A549 (cell line): ENCODE results near the gene PKN3. TPM values are rescaled to one million over a fixed set of nuclear protein-coding genes. Genes with fewer than 3 reads are reported as not detected.

Experiments used
- ATAC-seq, 2 experiments: fragments of 200-7000 bp in 1 of 2; fragments of >200 bp in 1 of 2; cut with Nextera tagmentation in 1 of 2; cut with Tn5 transposase in 1 of 2; 3 replicates each; pipeline versions ENCODE4 v1.8.0 to v1.9.1; 2018 to 2020; ENCODE audit warnings: mild to moderate bottlenecking in 1 of 2, moderate library complexity in 1 of 2
- CTCF ChIA-PET: fragments of 300-600 bp; sonication (Branson Sonifier 250); formaldehyde crosslinking; extraction: SDS; loops from one replicate; lab custom pipeline; 2021; ENCODE audit warnings: antibody characterized with exemption, inconsistent platforms; lab: Yijun Ruan, JAX
- POLR2A ChIA-PET: fragments of 350-600 bp; formaldehyde crosslinking; extraction: SDS; loops from one replicate; lab custom pipeline; 2021; ENCODE audit warnings: antibody characterized with exemption, inconsistent platforms; lab: Yijun Ruan, JAX
- DNase-seq, 2 experiments: peaks; one replicate each; pipeline versions ENCODE4 v3.0.0 to v3.0.0-alpha.2; 2011 to 2016; ENCODE audit warnings: low read depth in 1 of 2, low spot score in 1 of 2
- FAIRE-seq: peaks from 2 replicates; lab custom pipeline; 2011; peaks lifted over from hg19 to GRCh38; lab: Jason Lieb, UNC
- H3K27ac ChIP-seq, 2 experiments: fragments of >200 bp; sonication (Bioruptor Twin); formaldehyde crosslinking; 3 replicates each; pipeline ENCODE4 v1.5.1; 2016 to 2017
- H3K4me1 ChIP-seq: fragments of >200 bp; sonication (Bioruptor Twin); formaldehyde crosslinking; 3 replicates; pipeline ENCODE4 v1.6.1; 2016
- H3K4me2 ChIP-seq: fragments of >200 bp; sonication (Bioruptor Twin); formaldehyde crosslinking; 3 replicates; pipeline ENCODE4 v1.6.1; 2016
- H3K4me3 ChIP-seq: fragments of >200 bp; sonication (Bioruptor Twin); formaldehyde crosslinking; 3 replicates; pipeline ENCODE4 v1.5.1; 2016
- H3K9me3 ChIP-seq: fragments of >200 bp; sonication (Bioruptor Twin); formaldehyde crosslinking; 3 replicates; pipeline ENCODE4 v1.6.1; 2016
- BHLHE40 ChIP-seq: IDR thresholded peaks from 2 replicates; pipeline ENCODE4 v1.6.1; 2012; ENCODE audit warnings: low read depth, low read length, inconsistent platforms
- CBX2 ChIP-seq: fragments of 200-600 bp; sonication (generic); IDR thresholded peaks from 2 replicates; pipeline ENCODE4 v1.6.1; 2016; ENCODE audit warnings: low read depth, mild to moderate bottlenecking, borderline replicate concordance
- CBX8 ChIP-seq: fragments of 200-600 bp; sonication (generic); IDR thresholded peaks from 2 replicates; pipeline ENCODE4 v1.6.1; 2016
- CHD2 ChIP-seq: fragments of 150-350 bp; IDR thresholded peaks from 2 replicates; pipeline ENCODE4 v1.6.1; 2014; ENCODE audit warnings: low read length; ENCODE audit not compliant: partially characterized antibody
- ESRRA ChIP-seq: fragments of 150-350 bp; IDR thresholded peaks from 2 replicates; pipeline ENCODE4 v1.6.1; 2014; ENCODE audit warnings: mild to moderate bottlenecking, low read length, borderline replicate concordance
- FOSL2 ChIP-seq, 2 experiments: fragments of 450-650 bp in 1 of 2; fragments of >200 bp in 1 of 2; sonication (Bioruptor Twin) in 1 of 2; formaldehyde crosslinking; IDR thresholded peaks; 2 replicates each; pipeline versions ENCODE4 v1.5.0 to v1.6.1; 2016 to 2020; ENCODE audit warnings: mild to moderate bottlenecking in 1 of 2, moderate library complexity in 1 of 2
- HDAC2 ChIP-seq: fragments of 200-600 bp; sonication (generic); IDR thresholded peaks from 2 replicates; pipeline ENCODE4 v1.6.1; 2016
- HES2 ChIP-seq: fragments of >200 bp; sonication (Bioruptor Twin); formaldehyde crosslinking; IDR thresholded peaks from 2 replicates; pipeline ENCODE4 v1.6.1; 2016
- HOXB5 ChIP-seq: fragments of 250-450 bp; sonication (Bioruptor Pico); IDR thresholded peaks from 2 replicates; pipeline ENCODE4 v1.5.0; 2020; ENCODE audit warnings: mild to moderate bottlenecking, moderate library complexity
- JUN ChIP-seq, 2 experiments: fragments of >200 bp; sonication (Bioruptor Twin); formaldehyde crosslinking; IDR thresholded peaks; 2 replicates in 1 of 2; 3 replicates in 1 of 2; pipeline ENCODE4 v1.6.1; 2016 to 2017
- KDM1A ChIP-seq: fragments of 200-600 bp; sonication (generic); IDR thresholded peaks from 2 replicates; pipeline ENCODE4 v1.6.1; 2016; ENCODE audit warnings: low read depth, mild to moderate bottlenecking
- MAFK ChIP-seq: fragments of 450-650 bp; IDR thresholded peaks from 2 replicates; pipeline ENCODE4 v1.6.1; 2014; ENCODE audit not compliant: partially characterized antibody
- MYC ChIP-seq: IDR thresholded peaks from 2 replicates; pipeline ENCODE4 v1.6.1; 2012; ENCODE audit warnings: mild to moderate bottlenecking, inconsistent platforms, low read length, improper control_type of control experiment, borderline replicate concordance
- NFE2L2 ChIP-seq: fragments of 150-350 bp; conservative IDR thresholded peaks from 2 replicates; pipeline ENCODE4 v1.6.1; 2014; ENCODE audit warnings: low read length
- PBX3 ChIP-seq: IDR thresholded peaks from 2 replicates; pipeline ENCODE4 v1.6.1; 2012
- RAD21 ChIP-seq, 2 experiments: fragments of >200 bp in 1 of 2; sonication (Bioruptor Twin) in 1 of 2; formaldehyde crosslinking in 1 of 2; IDR thresholded peaks in 1 of 2; conservative IDR thresholded peaks in 1 of 2; 2 replicates in 1 of 2; 3 replicates in 1 of 2; pipeline ENCODE4 v1.6.1; 2012 to 2018; ENCODE audit warnings: inconsistent platforms in 1 of 2
- RARB ChIP-seq: fragments of 250-450 bp; sonication (Bioruptor Pico); IDR thresholded peaks from 2 replicates; pipeline ENCODE4 v1.8.0; 2021; ENCODE audit warnings: mild to moderate bottlenecking, moderate library complexity
- RFX5 ChIP-seq: fragments of 450-650 bp; IDR thresholded peaks from 2 replicates; pipeline ENCODE4 v1.7.1; 2014; ENCODE audit warnings: antibody characterized with exemption, mild to moderate bottlenecking, moderate library complexity
- RNF2 ChIP-seq: fragments of 200-600 bp; sonication (generic); IDR thresholded peaks from 2 replicates; pipeline ENCODE4 v1.6.1; 2016; ENCODE audit warnings: low read depth, mild to moderate bottlenecking, antibody characterized with exemption, moderate library complexity, borderline replicate concordance
- TP53 ChIP-seq: fragments of 250-450 bp; sonication (Bioruptor Pico); IDR thresholded peaks from 2 replicates; pipeline ENCODE4 v1.5.0; 2021; ENCODE audit warnings: mild to moderate bottlenecking, moderate library complexity
- ZSCAN20 ChIP-seq: fragments of 250-450 bp; sonication (Bioruptor Pico); IDR thresholded peaks from 2 replicates; pipeline ENCODE4 v1.8.0; 2022; ENCODE audit warnings: mild to moderate bottlenecking, moderate library complexity
- WGBS: methylation state at CpG from one replicate; pipeline ENCODE4 v1.1.6; 2017; ENCODE audit errors: missing lambda C conversion rate; 5-methylcytosine and 5-hydroxymethylcytosine counted together
- polyA plus RNA-seq, 4 experiments: library from polyadenylated mRNA; depleted of rRNA in 3 of 4; stranded (reverse); fragments of >200 nt; fragmentation: RNase III in 1 of 4; extraction: RNeasy Plus Mini Kit Qiagen cat#74134 plus additional on column Dnase treatment in 1 of 4; gene quantifications; 2 replicates in 3 of 4; 3 replicates in 1 of 4; pipeline ENCODE4 v1.2.3, GENCODE V29; 2011 to 2017
- TF ChIP-seq, protein P1 (sequence below): fragments of >200 bp; sonication (Bioruptor Twin); formaldehyde crosslinking; IDR thresholded peaks from 3 replicates; pipeline ENCODE4 v1.6.1; 2016

Gene PKN3
- polyA plus RNA-seq, 2 of the 4 experiments (the other 2 are of a cell fraction) = 9.0 to 14.1 TPM

DNA sequence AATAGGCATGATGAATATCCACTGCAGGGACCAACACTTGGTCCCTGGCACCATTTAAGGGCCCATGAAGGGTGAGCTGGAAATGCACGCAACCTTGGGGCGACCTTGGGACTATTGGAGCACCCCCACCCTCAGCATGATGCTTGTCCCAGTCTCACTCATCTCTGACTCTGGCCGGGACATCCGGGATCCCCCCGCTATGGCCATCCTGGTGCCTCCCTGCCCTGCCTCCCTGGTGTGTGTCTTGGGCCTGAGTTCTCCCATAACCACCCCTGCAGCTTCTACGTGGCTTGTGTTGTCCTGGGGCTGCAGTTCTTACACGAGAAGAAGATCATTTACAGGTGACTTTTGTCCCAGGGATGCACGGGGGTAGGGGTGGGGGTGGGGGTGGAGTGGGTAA lies 15.7 kb downstream of the PKN3 start:
- WGBS = 93% methylated on average over 7 of the region's 8 CpGs
- Histone ChIP-seq H3K27ac (no peak overlapping the region), H3K4me3 (no peak overlapping the region), H3K9me3 (no peaks in the 10 kb centered on the region), H3K4me1 (peaks cover 7% of the 10 kb centered on the region), H3K4me2 (no peak overlapping the region)
- DNase-seq = no peak
- no peak for TF ChIP-seq RNF2
- no peak for FAIRE-seq
- ChIA-PET POLR2A (interaction anchor here (0.7 kb wide), 1 partner anchor 161 kb away, joined by 3 read pairs; no protein-coding TSS in a partner anchor), CTCF (interaction anchor here (1.2 to 2.1 kb wide), 2 partner anchors 16 to 18 kb away, joined by 3 to 9 read pairs; partner anchors contain the start of gene PKN3)
- no peak for ATAC-seq

- ATAC-seq = no peak
- CTCF ChIA-PET = interaction anchor here (0.9 to 1.6 kb wide), 3 partner anchors 12 to 100 kb away, joined by 3 to 4 read pairs (median 4); partner anchors contain the start of gene ENDOG
- WGBS = 88% methylated on average over 5 of the region's 5 CpGs
Observed at GRCh38 chr9:128718475-128718874, 16.2 kb downstream of the PKN3 start.

DNA sequence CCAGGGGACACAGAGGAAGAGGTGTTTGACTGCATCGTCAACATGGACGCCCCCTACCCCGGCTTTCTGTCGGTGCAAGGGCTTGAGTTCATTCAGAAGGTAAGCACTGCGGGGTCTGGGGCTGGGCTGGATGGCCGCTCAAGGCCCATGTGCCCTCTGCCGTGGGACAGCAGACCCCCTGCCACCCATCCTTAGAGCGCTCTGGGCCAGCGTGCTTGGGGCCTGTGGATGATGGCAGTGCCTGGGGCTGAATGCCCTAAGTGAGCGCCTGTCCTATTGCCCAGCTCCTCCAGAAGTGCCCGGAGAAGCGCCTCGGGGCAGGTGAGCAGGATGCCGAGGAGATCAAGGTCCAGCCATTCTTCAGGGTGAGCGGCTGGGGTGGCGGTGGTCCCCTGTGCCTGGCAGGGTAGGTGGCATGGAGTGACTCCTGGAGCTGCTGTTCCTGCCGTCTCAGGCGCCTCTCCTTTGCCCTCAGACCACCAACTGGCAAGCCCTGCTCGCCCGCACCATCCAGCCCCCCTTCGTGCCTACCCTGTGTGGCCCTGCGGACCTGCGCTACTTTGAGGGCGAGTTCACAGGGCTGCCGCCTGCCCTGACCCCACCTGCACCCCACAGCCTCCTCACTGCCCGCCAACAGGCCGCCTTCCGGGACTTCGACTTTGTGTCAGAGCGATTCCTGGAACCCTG lies 17.8 kb downstream of the PKN3 start:
- no peak for FAIRE-seq
- Histone ChIP-seq H3K27ac (no peak overlapping the region), H3K4me2 (no peak overlapping the region), H3K4me3 (no peak overlapping the region), H3K4me1 (peaks cover 12% of the 10 kb centered on the region), H3K9me3 (no peaks in the 10 kb centered on the region)
- WGBS = 95% methylated on average over 28 of the region's 30 CpGs
- CTCF ChIA-PET = interaction anchor here (1.1 to 2.4 kb wide), 3 partner anchors 10 to 98 kb away, joined by 4 to 6 read pairs (median 4); partner anchors contain the start of genes ENDOG and PKN3
- ATAC-seq = no peak
- POLR2A ChIA-PET = no interaction called here
- no peak for DNase-seq
- TF ChIP-seq RAD21 (conservative IDR thresholded peaks at IDR 0.05 in 1 of 2, IDR thresholded peaks at IDR 0.05 in 1 of 2) (no peak), KDM1A (no peak), JUN (IDR thresholded peaks at IDR 0.05) (no peak), MYC (no peak), ESRRA (no peak), HDAC2 (no peak), FOSL2 (IDR thresholded peaks at IDR 0.05) (no peak), FOSL2 (CRISPR knock-in tag; IDR thresholded peaks at IDR 0.05) (no peak), TP53 (no peak), CHD2 (no peak), BHLHE40 (no peak), NFE2L2 (no peak), RFX5 (no peak), MAFK (no peak)

More at GRCh38 chr9:128718475-128718874, 16.2 kb downstream of the PKN3 start:
- Histone ChIP-seq H3K4me2 (no peak overlapping the region), H3K4me3 (no peak overlapping the region), H3K4me1 (peaks cover 11% of the 10 kb centered on the region), H3K9me3 (no peaks in the 10 kb centered on the region), H3K27ac (no peak overlapping the region)
- FAIRE-seq = no peak
- no peak for DNase-seq
- TF ChIP-seq HOXB5 (CRISPR knock-in tag) (no peak), ZSCAN20 (CRISPR knock-in tag) (no peak), HES2 (no peak), PBX3 (no peak), HDAC2 (no peak), CBX2 (no peak), RARB (CRISPR knock-in tag) (no peak), CBX8 (no peak)
- TF ChIP-seq, protein P1, sequence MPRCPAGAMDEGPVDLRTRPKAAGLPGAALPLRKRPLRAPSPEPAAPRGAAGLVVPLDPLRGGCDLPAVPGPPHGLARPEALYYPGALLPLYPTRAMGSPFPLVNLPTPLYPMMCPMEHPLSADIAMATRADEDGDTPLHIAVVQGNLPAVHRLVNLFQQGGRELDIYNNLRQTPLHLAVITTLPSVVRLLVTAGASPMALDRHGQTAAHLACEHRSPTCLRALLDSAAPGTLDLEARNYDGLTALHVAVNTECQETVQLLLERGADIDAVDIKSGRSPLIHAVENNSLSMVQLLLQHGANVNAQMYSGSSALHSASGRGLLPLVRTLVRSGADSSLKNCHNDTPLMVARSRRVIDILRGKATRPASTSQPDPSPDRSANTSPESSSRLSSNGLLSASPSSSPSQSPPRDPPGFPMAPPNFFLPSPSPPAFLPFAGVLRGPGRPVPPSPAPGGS = no peak
- POLR2A ChIA-PET = no interaction called here
